Measurements from ENCODE around the gene IFIT3.

DNA sequence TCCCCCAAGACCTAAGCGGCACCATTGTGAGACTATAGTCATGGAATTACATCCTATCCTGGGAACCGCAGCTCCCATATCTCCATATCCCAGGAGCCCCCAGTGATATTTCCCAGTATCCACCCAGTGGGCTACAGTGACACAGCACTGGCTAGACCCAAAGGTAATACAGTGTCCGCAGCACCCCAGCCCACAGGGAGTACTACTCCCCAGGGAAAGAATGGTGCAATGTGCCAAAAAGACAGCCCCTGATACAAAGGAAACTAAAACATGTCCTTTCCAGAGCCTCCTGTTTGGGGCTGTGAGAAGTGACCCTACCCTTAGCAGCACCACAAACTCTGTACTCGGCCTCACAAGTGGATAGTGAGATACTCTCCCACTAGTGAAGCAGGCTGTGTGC lies 30.4 kb upstream of the IFIT3 start:
- TF ChIP-seq SRSF1 (IDR thresholded peaks at IDR 0.05; ENCODE audit: low read depth, low read length), result no peak
- TF ChIP-seq ELF1 (tag; IDR thresholded peaks at IDR 0.05), result no peak
- TF ChIP-seq NRF1 (conservative IDR thresholded peaks at IDR 0.05 in 1 of 2, IDR thresholded peaks at IDR 0.05 in 1 of 2), result no peak
- TF ChIP-seq ZNF764 (CRISPR knock-in tag; IDR thresholded peaks at IDR 0.05; ENCODE audit: low read depth), result no peak
- no peak for TF ChIP-seq ZNF561 (CRISPR knock-in tag; conservative IDR thresholded peaks at IDR 0.05)
- no peak for TF ChIP-seq FOS (IDR thresholded peaks at IDR 0.05; ENCODE audit: extremely low read depth, insufficient read length)

Measured in K562 (cell line).